PC-3 (cell line): ENCODE data around the gene UROS. TPM values are rescaled to one million over a fixed set of nuclear protein-coding genes. Genes with fewer than 3 reads are reported as not detected.

Experiments
- ATAC-seq: fragments of 200-7000 bp; cut with Tn5 transposase; 2 replicates; pipeline ENCODE4 v1.9.1; 2020; ENCODE audit warnings: mild to moderate bottlenecking, moderate library complexity
- BruUV-seq: library from RNA; stranded (reverse); fragments of 400-500 nt; replicated peaks from 2 replicates; lab custom pipeline; 2021; lab: Mats Ljungman, UMichigan
- CTCF ChIA-PET: fragments of 300-600 bp; sonication (Branson Sonifier 250); formaldehyde crosslinking; loops from one replicate; lab custom pipeline; 2022; ENCODE audit warnings: antibody characterized with exemption; lab: Charles Lee
- POLR2A ChIA-PET: fragments of 300-600 bp; sonication (Branson Sonifier 250); formaldehyde crosslinking; loops from one replicate; lab custom pipeline; 2022; ENCODE audit warnings: antibody characterized with exemption; ENCODE audit not compliant: unreplicated experiment; lab: Charles Lee
- DNase-seq: peaks from one replicate; pipeline ENCODE4 v3.0.0-alpha.2; 2015
- H2AFZ ChIP-seq: fragments of 300-600 bp; sonication (generic); 2 replicates; pipeline ENCODE4 v1.6.0; 2016; ENCODE audit warnings: antibody characterized with exemption, low read length
- H3F3A ChIP-seq: fragments of 300-600 bp; sonication (generic); one replicate; pipeline ENCODE4 v1.6.0; 2017; ENCODE audit warnings: antibody characterized with exemption, low read length, control low read depth, mild to moderate bottlenecking; ENCODE audit not compliant: unreplicated experiment
- H3K27ac ChIP-seq: fragments of 300-600 bp; sonication (generic); 2 replicates; pipeline ENCODE4 v1.5.1; 2016; ENCODE audit warnings: mild to moderate bottlenecking, low read length
- H3K27me3 ChIP-seq: fragments of 300-600 bp; sonication (generic); 2 replicates; pipeline ENCODE4 v1.6.1; 2016; ENCODE audit warnings: low read length, mixed read lengths
- H3K36me3 ChIP-seq: fragments of 300-600 bp; sonication (generic); 2 replicates; pipeline ENCODE4 v1.6.1; 2016; ENCODE audit warnings: low read depth, mixed run types, low read length, mixed read lengths
- H3K4me1 ChIP-seq: fragments of 300-600 bp; sonication (generic); 2 replicates; pipeline ENCODE4 v1.5.1; 2016; ENCODE audit warnings: low read length; ENCODE audit not compliant: insufficient read depth
- H3K4me2 ChIP-seq: fragments of 300-600 bp; sonication (generic); 2 replicates; pipeline ENCODE4 v1.6.0; 2016; ENCODE audit warnings: low read length
- H3K4me3 ChIP-seq: fragments of 300-600 bp; sonication (generic); 2 replicates; pipeline ENCODE4 v1.5.1; 2016; ENCODE audit warnings: mild to moderate bottlenecking, low read length, mixed read lengths
- H3K79me2 ChIP-seq: fragments of 300-600 bp; sonication (generic); 2 replicates; pipeline ENCODE4 v1.6.1; 2017; ENCODE audit warnings: low read length, mixed read lengths
- H3K9ac ChIP-seq: fragments of 300-600 bp; sonication (generic); 2 replicates; pipeline ENCODE4 v1.6.0; 2016; ENCODE audit warnings: mild to moderate bottlenecking, low read length
- H3K9me2 ChIP-seq: fragments of 300-600 bp; sonication (generic); replicated peaks from 2 replicates; pipeline ENCODE4 v1.6.1; 2016; ENCODE audit warnings: mixed run types, low read length, mixed read lengths
- H3K9me3 ChIP-seq: fragments of 300-600 bp; sonication (generic); 2 replicates; pipeline ENCODE4 v1.6.1; 2016; ENCODE audit warnings: low read length, mixed read lengths
- H4K20me1 ChIP-seq: fragments of 300-600 bp; sonication (generic); 2 replicates; pipeline ENCODE4 v1.6.1; 2016; ENCODE audit warnings: low read length, mixed read lengths
- CTCF ChIP-seq: fragments of 300-600 bp; sonication (generic); conservative IDR thresholded peaks from 2 replicates; pipeline ENCODE4 v1.5.1; 2017; ENCODE audit warnings: antibody characterized with exemption, low read depth, mild to moderate bottlenecking, low read length
- EZH2 ChIP-seq: fragments of 300-600 bp; sonication (generic); IDR thresholded peaks from one replicate; pipeline ENCODE4 v1.6.1; 2017; ENCODE audit warnings: antibody characterized with exemption, mild to moderate bottlenecking, low read length; ENCODE audit not compliant: unreplicated experiment
- EZH2phosphoT487 ChIP-seq: fragments of 300-600 bp; sonication (generic); IDR thresholded peaks from 2 replicates; pipeline ENCODE4 v1.6.1; 2018; ENCODE audit warnings: mild to moderate bottlenecking, antibody characterized with exemption, low read length, borderline replicate concordance
- intact Hi-C: fragments of 100-400 bp; cut with micrococcal nuclease; formaldehyde crosslinking; loops from 2 replicates; pipeline ENCODE4 v1.9.0; 2023
- total RNA-seq: library from RNA; depleted of rRNA; stranded (reverse); fragments of >200 nt; gene quantifications from 2 replicates; pipeline ENCODE4 v1.2.3, GENCODE V29; 2014

UROS gene
- total RNA-seq, 1 experiment from 2014 or later: 50.6 TPM

DNA sequence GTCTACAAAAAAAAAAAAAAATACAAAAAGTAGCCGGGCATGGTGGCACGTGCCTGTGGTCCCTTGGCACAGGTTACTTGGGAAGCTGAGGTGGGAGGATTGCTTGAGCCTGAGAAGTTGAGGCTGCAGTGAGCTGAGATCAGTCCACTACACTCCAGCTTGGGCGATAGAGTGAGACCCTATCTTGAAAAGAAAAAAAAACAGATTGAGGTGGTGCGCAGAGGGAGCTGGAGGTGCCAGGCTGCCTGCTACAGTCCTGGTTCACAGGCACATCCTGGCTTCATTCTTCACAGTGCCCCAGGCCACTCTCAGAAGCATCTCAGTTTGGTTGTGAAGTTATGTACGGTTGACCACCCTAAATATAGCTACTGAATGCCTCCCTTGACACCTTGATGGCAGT lies 52.2 kb downstream of the UROS start:
- Histone ChIP-seq H2AFZ (no peak overlapping the region), H3F3A (no peaks in the 10 kb centered on the region), H3K4me2 (no peak overlapping the region), H3K9me2 (no peaks in the 10 kb centered on the region), H3K36me3 (no peaks in the 10 kb centered on the region), H3K79me2 (no peaks in the 10 kb centered on the region), H3K9me3 (no peaks in the 10 kb centered on the region), H3K27me3 (no peaks in the 10 kb centered on the region), H3K9ac (no peak overlapping the region), H3K4me3 (no peak overlapping the region), H3K27ac (no peak overlapping the region), H4K20me1 (no peaks in the 10 kb centered on the region), H3K4me1 (no peaks in the 10 kb centered on the region)
- intact Hi-C loops: no loop called here
- DNase-seq: no peak
- ChIA-PET CTCF (no interaction called here), POLR2A (no interaction called here)
- no TSS peak for BruUV-seq
- TF ChIP-seq EZH2phosphoT487: no peak
- no peak for TF ChIP-seq EZH2
- TF ChIP-seq CTCF: no peak
- no peak for ATAC-seq

DNA sequence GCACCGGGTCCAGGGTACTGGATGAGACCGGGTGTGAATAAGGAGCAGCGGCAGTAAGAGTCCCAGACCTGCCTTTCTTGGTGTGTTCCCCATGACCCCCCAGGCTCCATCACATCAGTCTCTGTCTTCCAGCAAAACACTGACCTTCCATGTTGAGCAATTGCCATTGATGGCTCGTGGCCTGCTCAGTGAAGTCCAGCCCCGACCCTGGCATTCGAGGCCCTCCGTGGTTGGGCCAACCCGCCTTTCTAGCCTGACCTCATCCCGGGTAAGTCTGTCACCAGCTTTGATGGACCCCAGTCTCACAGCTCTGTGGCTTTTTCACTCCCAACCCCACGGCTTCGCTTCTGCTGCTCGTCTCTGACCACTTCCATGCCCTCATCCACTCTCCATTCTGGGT lies 53.9 kb downstream of the UROS start:
- H3K36me3 ChIP-seq: peaks cover 10% of the 10 kb centered on the region; the same call in 1 of the 2 replicates
- H4K20me1 ChIP-seq: no peaks in the 10 kb centered on the region
- H3K4me3 ChIP-seq: no peak overlapping the region
- DNase-seq (no peak), ATAC-seq (no peak)
- no peak overlapping the region for H3K27ac ChIP-seq
- H3K27me3 ChIP-seq: no peaks in the 10 kb centered on the region
- H3K4me1 ChIP-seq: no peaks in the 10 kb centered on the region
- POLR2A ChIA-PET: no interaction called here
- no peaks in the 10 kb centered on the region for H3F3A ChIP-seq
- H2AFZ ChIP-seq: no peak overlapping the region
- no peaks in the 10 kb centered on the region for H3K79me2 ChIP-seq
- CTCF ChIA-PET: no interaction called here
- H3K9me3 ChIP-seq: no peaks in the 10 kb centered on the region
- intact Hi-C loops: no loop called here
- H3K9ac ChIP-seq: no peak overlapping the region
- TF ChIP-seq CTCF (no peak), EZH2 (no peak), EZH2phosphoT487 (no peak)
- BruUV-seq: no TSS peak
- no peaks in the 10 kb centered on the region for H3K9me2 ChIP-seq
- no peak overlapping the region for H3K4me2 ChIP-seq

DNA sequence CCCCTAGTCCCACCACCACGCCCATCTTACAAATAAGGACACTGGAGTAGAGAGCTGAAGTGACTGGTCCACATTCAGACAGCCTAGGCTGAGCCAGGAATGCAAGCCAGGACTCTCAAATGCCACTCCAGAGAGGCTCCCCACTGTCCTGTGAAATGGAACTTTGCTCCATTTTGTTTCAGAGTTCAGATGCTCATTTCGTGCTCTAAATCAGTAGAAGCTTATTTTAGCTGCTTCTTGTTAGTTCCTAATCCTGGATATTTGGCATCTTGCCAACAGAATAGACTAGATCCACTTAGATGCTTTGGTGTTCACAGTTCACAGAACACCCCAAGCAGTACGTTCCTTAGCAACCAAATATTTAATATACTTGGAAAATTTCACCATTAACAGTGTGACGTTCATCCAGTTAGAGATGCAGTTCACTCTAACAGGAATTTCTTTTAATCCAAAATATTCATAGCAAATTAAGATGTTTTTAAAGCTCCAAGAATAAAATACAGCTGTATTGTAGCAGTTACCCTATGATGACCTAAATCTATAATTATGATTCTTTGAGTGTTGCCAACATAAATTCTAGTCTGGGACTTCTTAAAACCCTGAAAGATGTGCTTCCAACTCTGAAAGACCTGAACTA lies 54.7 kb downstream of the UROS start:
- POLR2A ChIA-PET: no interaction called here
- no peak for ATAC-seq

More for the DNA sequence above, 54.7 kb downstream of the UROS start:
- no peak for DNase-seq
- Histone ChIP-seq H3K9me2 (no peaks in the 10 kb centered on the region), H3K27me3 (no peaks in the 10 kb centered on the region), H3K4me2 (no peak overlapping the region), H3K9ac (no peak overlapping the region), H2AFZ (no peak overlapping the region), H3K4me1 (no peaks in the 10 kb centered on the region), H3K79me2 (no peaks in the 10 kb centered on the region), H3K27ac (no peak overlapping the region), H3K36me3 (peaks cover 17% of the 10 kb centered on the region; the same call in 1 of the 2 replicates), H3K4me3 (no peak overlapping the region), H4K20me1 (no peaks in the 10 kb centered on the region), H3F3A (no peaks in the 10 kb centered on the region), H3K9me3 (no peaks in the 10 kb centered on the region)
- intact Hi-C loops: no loop called here
- no TSS peak for BruUV-seq
- CTCF ChIA-PET: no interaction called here
- TF ChIP-seq EZH2phosphoT487 (no peak), EZH2 (no peak), CTCF (no peak)
